Activated CD8-positive, alpha-beta memory T cell treated with anti-CD3 and anti-CD28 coated beads, Interleukin-2, amount 50 U/mL, for 24 hours (primary cell): ENCODE results near the gene NAPG.
"Not testable (repeated sequence)": the region's sequence is repeated elsewhere in the genome, so short reads cannot be mapped to it uniquely, and the experiment has no call there.

Experiments
- DNase-seq: peaks from one replicate; pipeline ENCODE4 v3.0.0-alpha.2; 2020; ENCODE audit errors: extremely low read depth

NAPG gene

DNA sequence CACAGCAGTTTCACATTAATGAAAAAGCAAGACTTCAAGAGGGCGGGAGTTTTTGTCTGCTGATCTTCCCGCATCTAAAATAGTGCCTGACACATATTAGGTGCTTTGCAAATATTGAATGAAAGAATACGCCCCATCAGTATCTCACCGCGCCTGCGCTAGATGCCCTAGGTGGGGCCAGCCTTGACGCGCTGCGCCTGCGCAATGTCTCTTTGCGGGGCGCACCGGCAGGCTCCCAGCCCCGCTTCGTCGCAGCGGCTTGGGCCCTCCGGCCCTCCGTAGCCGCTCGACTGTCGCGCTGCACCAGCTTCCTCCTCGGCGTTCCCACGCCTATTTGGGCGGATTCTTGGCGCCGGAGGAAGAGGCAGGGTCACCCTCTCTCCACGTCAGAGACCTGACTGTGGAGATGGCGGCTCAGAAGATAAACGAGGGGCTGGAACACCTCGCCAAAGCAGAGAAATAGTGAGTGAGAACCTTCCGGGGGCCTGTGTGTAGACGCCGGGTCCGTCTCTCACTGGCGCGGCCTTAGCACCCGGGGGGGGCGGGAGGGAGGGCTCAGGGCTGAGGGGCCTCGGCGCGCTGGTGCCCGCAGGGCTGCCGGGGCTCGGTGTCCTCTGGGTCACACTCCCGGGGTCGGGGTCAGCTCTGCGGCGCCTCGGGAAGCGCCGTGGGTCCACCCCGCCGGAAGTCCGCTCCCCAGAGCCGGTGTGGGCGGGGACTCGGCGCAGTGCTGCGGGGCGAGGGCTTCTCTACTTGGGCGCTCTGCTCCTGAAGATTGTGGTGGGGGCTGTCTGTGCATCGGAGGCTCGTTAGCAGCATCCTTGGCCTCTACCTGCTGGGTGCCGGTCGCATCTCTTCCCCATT, at the start of gene NAPG:
NAPG (plus strand) TSS at position 331 of the 864 bp plus-strand sequence; CDS start at position 407, 76 bp downstream.
- peak; percentile 69 for DNase-seq

DNA sequence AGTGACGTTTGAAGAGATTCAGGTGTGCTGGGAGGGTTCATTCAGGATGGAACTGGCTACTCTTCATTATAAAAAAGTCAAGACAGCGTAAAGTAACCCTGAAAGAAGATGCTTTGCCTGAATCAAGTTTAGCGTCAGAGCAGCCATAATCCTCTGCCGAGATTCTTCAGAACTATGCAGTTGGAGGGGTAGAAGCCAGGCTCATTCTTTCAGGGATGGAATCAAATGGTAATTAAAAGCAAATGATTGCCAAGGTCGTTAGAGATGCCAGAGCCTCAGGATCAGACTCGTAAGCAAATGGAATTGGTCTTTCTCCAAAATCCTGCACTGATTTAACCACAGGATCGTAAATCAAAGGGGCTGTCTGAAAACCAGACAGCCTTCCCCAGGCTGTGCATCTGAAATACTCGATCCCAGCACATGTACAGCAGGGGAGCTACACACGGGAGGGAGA, 49.5 kb upstream of the NAPG start:
- no peak for DNase-seq

DNA sequence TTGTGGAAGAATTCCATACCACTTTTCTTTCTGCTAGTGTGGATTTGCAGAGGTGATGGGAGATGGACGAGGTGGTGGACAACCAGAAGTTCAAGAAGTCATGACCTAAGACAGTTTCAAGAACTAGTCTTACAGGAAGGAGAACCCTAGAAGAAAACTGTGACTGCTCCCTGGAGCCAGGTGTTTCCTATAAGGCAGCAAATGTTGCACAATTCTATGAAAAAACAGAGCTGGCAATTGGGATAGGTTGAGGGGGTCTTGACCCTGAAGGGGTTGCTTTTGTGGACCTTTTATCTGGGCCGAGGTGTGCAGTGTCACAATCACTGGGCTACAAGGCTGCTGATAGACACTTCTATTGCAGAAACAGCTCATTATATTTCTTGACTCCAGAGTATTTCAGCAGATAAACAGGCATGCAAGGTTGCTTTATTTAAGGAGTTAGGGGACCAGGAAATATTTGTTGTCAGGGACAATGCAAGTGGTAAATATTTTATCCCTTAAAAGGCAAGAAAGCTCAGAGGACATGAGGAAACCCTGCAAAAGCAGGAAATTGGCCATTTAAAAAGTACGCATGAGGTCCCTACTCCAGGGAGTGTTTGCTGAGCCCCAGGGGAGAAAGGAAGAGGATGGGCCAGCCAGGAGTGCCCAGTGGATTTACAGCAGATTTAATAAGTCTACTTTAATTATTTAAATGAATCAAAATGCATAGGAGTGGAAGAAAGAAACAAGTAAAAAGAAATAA, 48.5 kb upstream of the NAPG start:
- no peak for DNase-seq

DNA sequence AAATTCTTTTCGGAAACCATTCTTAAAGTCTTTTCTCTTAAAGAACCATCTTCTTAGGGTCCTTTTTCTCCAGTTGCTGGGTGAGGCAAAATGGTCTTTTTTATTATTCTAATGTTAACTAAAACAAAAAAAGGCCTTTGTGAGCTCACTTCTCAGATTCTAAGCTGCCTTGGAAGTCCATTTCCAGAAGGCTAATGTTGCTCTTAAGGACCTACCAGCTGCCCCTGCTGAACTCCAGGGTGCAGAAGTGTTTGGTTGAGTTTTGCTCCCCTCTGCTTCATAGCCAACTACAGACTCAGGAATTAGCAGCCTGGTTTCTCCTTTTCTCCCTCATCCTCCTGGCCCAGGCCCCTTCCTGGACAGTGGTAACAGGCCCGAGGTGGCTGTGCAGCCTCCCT, 48.0 kb upstream of the NAPG start:
- no peak for DNase-seq

DNA sequence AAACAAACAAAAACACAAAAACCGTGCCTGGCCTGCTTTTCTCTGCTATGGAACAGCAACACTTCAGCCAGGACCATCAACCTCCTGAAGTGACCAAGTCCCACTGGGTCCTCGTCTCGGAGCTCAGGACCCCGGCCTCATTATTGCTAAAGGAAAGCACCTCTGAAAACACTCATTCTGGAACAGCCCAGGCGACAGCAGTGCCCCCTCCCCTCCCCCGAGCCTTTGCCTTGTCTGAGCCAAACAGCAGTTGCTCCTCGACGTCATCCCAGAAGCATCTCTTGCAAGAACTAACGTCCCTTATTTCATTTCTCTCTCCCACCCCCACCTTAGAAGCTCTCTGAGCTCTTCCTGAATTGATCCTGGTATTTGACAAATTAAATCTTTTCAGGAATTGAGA, 44.0 kb upstream of the NAPG start:
- DNase-seq, result no peak

DNA sequence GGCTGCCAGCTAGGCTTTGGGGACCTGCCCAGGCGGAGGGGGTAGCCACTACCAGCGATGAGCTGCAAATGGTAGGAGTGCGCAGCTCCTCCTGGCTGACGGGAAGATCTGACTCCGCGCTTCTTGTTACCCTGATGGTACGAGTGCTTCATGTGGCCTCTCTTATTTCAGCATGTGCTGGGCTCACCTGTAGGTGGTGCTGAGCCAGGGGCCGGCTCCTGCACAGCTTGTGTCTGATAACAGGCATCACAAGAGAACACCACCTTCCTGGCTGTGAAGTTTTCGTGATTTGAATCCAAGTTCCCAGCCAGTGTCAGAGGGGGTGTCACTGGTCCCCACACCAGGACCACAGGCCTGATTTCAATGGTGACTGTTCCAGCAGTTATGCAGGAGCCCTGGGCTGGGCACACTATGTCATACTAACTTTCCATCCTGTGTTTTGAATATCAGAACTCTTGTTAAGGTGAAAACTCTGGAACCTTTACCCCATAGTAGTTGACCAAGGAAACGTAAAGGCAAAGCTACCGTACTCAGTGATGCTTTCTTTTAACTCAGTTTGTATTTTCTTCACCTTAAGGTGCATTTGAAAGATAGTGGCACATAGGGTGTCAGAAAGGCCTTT, 43.4 kb upstream of the NAPG start:
- no peak for DNase-seq

DNA sequence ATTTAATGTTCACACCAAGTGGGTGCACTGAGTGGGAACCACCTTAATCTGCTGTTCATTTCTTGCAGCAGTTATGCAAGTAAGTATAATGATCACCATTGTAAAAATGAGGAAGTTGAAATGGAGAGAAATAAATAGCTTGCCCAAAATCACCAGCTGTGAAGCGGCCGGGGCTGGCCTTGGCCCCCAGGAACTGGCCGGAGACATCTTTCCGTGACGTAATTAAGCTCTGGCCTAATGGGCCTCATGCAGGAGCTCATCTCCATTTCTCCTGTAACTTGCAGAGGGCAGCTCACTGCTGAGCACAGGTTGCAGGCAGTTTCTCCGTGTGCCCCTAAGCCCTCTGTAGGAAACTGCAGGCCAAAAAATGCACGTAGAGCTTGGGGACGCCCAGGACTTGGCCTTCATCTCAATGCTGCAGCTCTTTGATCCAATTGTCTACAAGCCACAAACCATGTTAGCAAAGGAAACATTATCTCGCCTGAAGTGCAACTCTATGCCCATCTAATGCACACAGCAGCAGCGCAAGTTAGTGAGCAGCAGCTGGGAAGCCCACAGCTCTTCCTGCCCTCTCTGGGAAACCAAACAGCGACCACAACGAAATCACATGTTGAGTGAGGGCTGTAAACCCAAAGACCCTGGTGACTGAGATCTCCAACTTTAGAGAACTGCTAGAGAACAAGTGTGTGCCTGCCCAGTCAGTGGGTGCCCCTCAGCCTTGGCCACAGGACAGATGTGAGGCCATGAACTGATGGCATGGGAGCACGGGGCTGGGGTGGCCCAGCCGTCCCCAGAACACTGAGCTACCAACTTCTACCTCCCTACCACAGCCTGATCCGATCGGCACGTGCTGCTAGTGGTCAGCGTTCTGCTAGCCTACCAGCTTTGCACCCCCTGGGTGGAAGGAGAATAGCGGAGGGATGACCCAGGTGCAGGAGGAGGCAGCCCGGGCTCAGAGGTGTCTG, 42.6 kb upstream of the NAPG start:
- no peak for DNase-seq

DNA sequence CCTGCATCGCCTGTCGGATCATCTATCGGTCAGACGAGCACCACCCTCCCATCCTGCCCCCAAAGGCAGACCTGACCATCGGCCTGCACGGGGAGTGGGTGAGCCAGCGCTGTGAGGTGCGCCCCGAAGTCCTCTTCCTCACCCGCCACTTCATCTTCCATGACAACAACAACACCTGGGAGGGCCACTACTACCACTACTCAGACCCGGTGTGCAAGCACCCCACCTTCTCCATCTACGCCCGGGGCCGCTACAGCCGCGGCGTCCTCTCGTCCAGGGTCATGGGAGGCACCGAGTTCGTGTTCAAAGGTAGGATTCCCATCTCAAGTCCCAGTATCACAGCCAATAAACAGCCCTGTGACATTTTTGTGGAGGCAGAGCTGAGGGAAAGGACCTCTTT, 40.4 kb upstream of the NAPG start:
- no peak for DNase-seq

DNA sequence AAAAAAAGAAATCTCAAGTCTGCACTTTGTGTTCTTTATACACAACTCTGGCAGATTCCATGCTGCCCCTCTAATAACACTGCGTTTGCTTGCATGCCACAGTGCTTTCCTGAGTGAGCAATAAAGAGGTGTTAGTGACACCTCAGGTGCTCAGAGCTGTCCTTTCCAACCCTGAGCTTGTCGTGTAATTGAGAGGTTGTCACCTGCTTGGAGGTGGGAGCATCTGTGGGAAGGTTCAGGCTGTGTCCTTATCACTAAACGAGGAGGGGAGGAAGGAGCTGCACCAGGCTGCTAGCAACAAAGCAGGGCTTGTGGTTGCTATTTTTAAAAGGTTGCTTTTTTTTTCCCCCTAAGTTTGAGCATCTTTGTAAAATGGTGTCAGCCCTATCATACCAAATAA, 39.5 kb upstream of the NAPG start:
- no peak for DNase-seq

DNA sequence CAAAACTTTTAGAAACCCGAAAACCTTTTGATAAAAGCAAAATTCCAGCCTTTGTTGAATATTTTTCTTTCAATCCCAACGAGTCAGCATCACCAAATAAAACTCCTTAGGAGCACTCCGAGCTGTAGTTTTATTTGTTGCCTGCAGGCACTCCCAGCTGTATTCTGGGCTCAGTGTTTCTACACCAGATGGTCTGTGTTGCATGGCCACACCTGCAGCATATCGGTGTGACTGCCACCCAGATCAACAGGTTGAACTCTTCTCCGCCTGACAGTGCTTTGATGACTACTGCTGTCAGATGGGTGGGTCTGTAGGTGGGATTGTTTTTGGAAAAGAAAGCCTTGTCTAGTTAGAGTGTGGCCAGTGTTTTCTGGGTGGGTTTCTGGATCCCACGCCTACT, 38.7 kb upstream of the NAPG start:
- no peak for DNase-seq

DNA sequence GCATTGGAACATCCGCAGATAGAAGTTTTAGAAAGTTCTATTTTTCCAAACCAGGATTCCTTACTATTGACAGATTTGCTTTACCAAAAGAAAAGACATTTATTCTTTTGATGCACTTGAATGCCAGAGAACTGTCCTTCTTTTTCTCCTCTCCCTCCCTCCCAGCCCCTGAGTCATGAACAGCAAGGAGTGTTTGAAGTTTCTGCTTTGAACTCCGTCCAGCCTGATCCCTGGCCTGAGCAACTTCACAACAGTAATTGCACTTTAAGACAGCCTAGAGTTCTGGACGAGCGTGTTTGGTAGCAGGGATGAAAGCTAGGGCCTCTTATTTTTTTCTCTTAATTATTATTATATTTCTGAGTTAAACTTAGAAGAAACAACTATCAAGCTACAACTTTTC, 37.8 kb upstream of the NAPG start:
- no peak for DNase-seq

DNA sequence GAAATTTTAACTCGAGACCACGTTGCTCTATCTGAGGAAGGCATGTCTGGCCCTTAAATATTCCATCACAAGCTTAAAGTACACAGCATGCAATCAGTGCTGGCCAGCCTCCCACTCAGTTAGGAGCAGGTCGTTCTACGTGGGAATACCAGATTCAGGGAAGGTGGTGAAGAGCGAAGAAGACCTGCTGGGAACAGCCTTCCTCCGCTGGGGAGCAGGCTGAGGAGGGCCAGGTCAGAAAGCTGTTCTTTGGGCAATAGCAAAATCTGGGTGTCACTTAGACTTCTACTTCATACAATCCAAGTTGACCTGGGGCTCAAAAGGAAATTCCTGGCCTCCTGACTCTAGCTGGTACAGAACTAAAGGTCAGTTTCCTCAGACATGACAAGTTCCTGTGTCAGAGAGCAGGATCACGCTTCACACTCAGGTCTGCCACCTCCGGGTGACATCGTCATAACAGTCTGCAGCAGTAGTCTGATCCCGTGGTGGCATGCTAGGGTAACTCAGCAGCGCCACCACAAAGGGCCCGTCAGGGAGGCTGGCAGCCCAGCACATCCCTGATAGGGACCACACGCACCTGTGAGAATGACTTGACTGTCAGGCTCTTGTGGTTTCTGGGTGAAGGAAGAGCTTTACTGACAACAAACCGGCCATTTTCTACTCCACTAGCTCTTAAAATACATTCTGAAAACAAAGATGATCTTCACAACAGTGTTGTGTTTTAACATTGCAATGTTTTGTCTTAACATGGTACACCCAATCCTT, 35.2 kb upstream of the NAPG start:
- peak; percentile 14 for DNase-seq

DNA sequence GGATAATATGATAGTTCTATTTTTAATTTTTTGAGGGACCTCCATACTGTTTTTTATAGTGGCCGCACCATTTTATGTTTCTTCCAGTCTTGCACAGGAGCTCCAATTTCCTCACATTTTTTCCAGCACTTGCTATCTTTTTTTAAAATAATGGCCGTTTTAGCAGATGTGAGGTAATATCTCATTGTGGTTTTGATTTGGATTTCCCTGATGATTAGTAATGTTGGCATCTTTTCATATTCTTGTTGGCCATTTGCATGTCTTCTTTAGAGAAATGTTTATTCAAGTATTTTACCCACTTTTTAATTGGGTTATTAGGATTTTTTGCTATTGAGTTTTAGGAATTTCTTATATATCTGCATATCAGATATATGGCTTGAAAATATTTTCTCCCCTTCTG, 29.9 kb upstream of the NAPG start:
- DNase-seq, result no peak

DNA sequence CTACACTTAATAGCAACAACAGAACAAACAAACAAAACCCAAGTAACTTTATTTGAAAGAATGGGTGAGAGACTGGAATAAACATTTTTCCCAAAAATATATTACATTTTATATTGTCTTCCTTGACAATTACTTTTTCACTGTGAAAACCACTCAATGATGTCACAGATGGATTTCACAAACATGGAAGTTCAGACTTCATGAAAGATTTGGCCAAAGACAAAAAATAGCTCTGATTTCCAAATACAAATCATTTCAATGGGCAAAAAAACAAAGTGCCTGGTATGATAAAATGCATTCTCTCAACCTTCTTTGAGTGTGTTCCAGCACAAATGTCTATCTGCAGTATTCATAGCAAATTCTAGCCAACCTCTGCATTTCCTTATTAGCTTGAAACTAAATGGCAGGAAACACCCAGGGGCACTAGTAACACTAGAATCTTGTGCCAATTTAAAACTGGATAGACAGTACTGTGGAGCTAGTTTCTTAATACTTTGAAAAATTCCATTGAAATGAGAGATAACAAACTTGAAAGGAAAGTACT, 28.5 kb upstream of the NAPG start:
- no peak for DNase-seq

DNA sequence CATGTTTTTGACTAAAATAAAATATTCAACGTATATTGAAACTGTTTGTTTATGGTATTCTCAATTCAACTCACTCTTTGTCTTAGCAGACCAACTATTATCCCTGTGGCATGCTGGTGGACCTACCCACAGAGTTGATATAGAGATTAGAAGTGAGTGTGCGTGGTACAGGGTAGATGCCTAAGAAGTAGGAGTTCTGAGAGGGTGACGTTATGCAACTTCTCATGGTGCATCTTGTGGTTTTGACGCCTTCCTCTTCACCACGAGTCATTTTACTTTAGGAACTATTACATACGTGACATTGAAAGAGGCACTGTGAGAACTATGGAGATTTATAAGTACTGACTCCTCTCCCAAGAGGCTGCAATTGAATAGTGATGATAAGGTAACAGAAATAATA, 26.6 kb upstream of the NAPG start:
- no peak for DNase-seq

DNA sequence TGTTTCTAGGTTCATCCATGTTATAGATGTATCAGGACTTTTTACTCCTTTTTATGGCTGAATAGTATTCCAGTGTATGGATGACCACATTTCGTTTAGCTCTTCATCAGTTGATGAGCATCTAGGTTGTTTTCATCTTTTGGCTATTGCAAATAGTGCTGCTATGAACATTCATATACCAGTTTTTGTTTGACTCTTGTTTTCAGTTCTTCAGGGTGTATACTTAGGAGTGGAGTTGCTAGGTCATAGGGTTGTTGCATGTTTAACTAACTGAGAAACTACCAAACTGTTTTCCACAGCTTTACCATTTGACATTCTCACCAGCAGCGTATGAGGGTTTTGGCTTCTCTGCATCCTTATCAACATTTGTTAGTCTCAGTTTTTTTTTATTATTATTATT, 25.8 kb upstream of the NAPG start:
- no peak for DNase-seq

DNA sequence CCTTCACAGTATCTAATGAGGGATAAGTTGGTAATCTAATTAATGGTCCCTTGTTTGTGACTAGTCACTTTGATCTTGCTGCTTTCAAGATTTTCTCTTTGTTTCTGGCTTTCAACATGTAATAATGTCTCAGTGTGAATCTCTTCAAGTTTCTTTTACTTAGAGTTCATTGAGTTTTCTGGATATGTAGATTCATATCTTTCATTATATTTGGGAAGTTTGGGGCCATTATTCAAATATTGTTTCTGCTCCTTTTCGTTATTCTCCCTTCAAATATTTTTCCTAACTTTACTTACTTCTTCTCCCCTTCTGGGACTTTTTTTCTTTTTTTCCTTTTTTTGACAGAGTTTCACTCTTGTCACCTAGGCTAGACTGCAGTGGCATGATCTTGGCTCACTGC, 21.1 kb upstream of the NAPG start:
- DNase-seq, result no peak

DNA sequence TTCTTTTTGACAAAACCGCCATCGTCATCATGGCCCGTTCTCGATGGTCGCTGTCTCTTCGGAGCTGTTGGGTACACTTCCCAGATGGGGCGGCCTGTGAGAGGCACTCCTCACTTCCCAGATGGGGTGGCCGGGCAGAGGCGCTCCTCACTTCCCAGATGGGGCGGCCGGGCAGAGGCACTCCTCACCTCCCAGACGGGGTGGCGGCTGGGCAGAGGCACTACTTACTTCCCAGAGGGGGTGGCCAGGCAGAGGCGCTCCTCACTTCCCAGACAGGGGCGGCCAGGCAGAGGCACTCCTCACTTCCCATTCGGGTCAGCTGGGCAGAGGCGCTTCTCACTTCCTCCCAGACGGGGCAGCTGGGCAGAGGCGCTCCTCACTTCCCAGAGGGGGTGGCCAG, 19.9 kb upstream of the NAPG start:
- DNase-seq, result not testable (repeated sequence)

DNA sequence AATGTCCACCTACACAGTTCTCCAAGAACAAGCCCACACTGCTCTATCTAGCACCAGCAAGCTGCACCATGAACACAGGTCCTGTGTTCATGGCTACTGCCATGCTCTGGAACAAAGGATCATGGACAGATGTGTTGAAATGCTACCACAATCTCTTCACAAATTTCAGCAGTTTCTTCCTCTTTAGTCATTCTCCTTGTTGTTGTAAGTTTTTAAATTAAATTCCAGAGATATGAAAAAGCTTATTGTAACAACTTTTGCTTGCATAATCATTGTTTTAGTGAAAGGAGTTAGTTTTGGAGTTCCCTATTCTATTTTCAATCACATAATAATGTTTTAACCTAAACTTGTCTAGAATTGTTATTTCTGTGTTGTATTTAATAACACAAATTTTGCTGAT, 17.2 kb upstream of the NAPG start:
- no peak for DNase-seq

DNA sequence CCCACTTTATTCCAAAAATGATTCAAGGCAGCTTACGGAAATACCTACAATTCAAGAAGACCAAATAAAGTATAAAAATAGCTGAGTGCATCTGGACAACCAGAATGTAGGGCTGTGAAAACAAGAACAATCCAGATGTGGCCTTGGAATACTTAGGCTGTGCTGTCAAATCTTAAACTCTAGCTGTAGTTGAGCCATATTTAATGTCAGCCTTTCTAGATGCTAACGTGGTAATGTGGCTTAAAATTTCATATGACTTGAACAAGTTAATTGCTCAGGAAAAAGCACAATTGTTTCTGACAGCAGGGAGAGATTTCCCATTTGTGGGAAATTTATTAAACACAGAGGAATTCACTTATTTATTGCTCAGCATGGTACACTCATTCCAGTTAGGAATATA, 14.6 kb upstream of the NAPG start:
- no peak for DNase-seq

DNA sequence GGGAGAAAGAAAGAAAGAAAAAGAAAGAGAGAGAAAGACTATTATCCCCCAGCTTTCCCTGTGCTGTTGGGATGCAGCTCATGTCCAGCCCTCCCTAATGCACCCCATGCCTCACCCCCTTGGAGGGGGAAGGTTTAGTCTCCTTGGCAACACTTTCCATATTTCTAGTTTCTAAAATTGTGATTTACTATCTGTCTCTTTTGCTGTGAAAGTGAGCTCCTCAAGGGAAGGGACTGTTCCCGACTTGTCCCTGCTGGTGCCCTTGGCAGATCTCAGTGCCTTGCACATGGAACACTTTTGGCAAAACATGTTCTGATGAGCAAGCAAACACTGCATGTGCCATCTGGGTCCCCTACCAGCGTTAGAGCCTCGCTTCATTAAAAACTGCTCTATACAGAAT, 11.7 kb upstream of the NAPG start:
- no peak for DNase-seq
